Measurements from ENCODE around the gene KMT2B.

DNA sequence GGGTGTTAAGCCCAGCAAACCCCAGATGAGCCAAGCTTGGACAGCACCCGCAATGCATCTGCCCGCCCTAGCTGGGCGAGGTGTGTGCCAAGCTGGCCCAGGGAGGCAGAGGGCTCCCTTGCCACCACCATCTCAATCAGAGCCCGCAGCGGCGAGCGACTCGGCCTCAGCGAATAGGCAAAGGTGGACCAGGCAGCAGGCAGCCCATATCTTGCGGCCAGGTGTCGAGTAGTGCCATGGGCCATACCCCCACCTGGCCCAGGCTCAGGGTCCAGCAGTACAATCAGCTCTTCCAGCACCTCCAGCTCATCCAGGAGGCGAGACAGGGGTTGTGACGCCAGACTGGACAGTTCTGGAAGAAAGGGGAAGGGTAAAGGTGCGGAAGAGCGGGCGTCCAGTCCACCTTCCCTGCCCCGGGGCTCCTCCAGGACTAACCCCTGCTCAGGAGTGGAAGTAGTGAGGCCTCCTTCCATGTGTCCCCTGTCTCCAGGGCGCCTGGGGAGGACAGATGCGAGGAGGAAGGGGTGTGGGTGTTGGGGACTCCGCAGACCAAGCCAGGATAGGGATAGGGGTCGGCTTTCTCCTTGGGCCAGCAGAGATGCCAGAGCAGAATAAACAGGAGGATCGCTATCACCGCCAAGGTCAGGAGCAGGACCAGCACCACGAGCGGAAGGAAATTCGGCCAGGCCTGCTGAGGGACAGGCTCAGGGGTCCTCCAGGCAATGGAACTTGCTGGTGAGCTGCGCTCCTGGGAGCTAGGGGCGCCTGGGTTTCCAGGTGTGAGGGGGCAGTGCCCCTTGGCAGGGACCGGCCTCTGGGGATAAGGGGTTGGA is 21.7 kb downstream of the KMT2B start:
- TF ChIP-seq TEAD4 (IDR thresholded peaks at IDR 0.05) = no peak
- no peak for TF ChIP-seq TAF1 (IDR thresholded peaks at IDR 0.05; ENCODE audit: low read depth)
- no peak for TF ChIP-seq CREB1 (IDR thresholded peaks at IDR 0.05; ENCODE audit: low read depth)
- no peak for TF ChIP-seq EP300 (IDR thresholded peaks at IDR 0.05; ENCODE audit: borderline replicate concordance)
- no peak for TF ChIP-seq EGR1 (IDR thresholded peaks at IDR 0.05)
- no peak for TF ChIP-seq ZBTB7A (IDR thresholded peaks at IDR 0.05; ENCODE audit: low read depth)
- TF ChIP-seq, protein P1, sequence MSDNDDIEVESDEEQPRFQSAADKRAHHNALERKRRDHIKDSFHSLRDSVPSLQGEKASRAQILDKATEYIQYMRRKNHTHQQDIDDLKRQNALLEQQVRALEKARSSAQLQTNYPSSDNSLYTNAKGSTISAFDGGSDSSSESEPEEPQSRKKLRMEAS (IDR thresholded peaks at IDR 0.05) = no peak
- no peak for TF ChIP-seq CEBPB (IDR thresholded peaks at IDR 0.05)
- TF ChIP-seq NFIC (IDR thresholded peaks at IDR 0.05) = no peak
- no peak for TF ChIP-seq TCF12 (IDR thresholded peaks at IDR 0.05; ENCODE audit: low read depth)
- TF ChIP-seq REST (IDR thresholded peaks at IDR 0.05; ENCODE audit: low read depth) = no peak
- TF ChIP-seq FOXM1 (IDR thresholded peaks at IDR 0.05; ENCODE audit: borderline replicate concordance, low read depth) = no peak
- TF ChIP-seq RAD21 (IDR thresholded peaks at IDR 0.05; ENCODE audit: low read depth) = no peak
